ENCODE results near the gene FAM156B.
"Not testable (repeated sequence)": the region's sequence is repeated elsewhere in the genome, so short reads cannot be mapped to it uniquely, and the experiment has no call there.

FAM156B gene

DNA sequence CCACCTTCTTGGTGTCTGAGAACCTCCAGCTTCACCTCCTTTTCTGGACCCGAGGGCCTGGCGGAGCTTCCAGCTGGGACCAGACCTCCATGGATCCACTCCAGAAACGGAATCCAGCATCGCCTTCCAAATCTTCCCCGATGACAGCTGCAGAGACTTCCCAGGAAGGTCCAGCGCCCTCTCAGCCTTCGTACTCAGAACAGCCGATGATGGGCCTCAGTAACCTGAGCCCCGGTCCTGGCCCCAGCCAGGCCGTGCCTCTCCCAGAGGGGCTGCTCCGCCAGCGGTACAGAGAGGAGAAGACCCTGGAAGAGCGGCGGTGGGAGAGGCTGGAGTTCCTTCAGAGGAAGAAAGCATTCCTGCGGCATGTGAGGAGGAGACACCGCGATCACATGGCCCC, 10.0 kb downstream of the FAM156B start:
- H3K27me3 ChIP-seq (ENCODE audit: control insufficient read depth, insufficient read depth, low read length); H3K4me1 ChIP-seq; H3K4me3 ChIP-seq (ENCODE audit: low read depth, low read length); H3K9me3 ChIP-seq (ENCODE audit: control insufficient read depth, low read length); H3K79me2 ChIP-seq; H2AFZ ChIP-seq; H3K36me3 ChIP-seq (ENCODE audit: control insufficient read depth, insufficient read depth, low read length); H3K9ac ChIP-seq; H3K4me2 ChIP-seq (ENCODE audit: low read length); H3K27ac ChIP-seq: not testable (repeated sequence)

DNA sequence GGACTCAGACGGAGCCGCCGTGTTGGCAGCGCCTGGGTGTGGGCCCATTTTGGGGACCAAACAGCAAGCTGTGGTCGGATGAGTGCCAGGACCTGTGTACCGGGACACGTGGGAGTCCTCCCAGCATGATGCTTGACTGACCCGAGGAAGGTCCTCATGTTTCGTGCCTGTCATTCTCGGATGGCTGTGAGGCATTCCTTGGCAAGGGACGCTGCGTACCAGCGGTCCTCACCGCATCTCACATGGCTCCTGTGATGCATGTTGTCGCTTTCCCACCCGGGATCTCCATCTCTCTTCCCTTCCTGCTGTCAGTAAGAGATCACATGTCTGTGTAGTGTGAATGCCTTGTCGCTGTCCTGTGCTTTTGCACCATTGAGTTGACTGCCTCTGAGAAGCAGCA, 10.8 kb downstream of the FAM156B start:
- not testable (repeated sequence) for H3K27me3 ChIP-seq (ENCODE audit: control insufficient read depth, insufficient read depth, low read length)

GRCh38 chrX:52909313-52909969, 12.3 kb downstream of the FAM156B start:
- not testable (repeated sequence) for H3K36me3 ChIP-seq (ENCODE audit: control insufficient read depth, insufficient read depth, low read length)

More for the DNA sequence above, 10.8 kb downstream of the FAM156B start:
- not testable (repeated sequence) for H3K27ac ChIP-seq; H3K4me2 ChIP-seq (ENCODE audit: low read length); H3K4me3 ChIP-seq (ENCODE audit: low read depth, low read length); H3K9me3 ChIP-seq (ENCODE audit: control insufficient read depth, low read length); H3K79me2 ChIP-seq; H3K9ac ChIP-seq; H3K36me3 ChIP-seq (ENCODE audit: control insufficient read depth, insufficient read depth, low read length); H2AFZ ChIP-seq; H3K4me1 ChIP-seq

GRCh38 chrX:52913681-52914080, 16.6 kb downstream of the FAM156B start:
- not testable (repeated sequence) for H3K79me2 ChIP-seq; H3K4me2 ChIP-seq (ENCODE audit: low read length); H3K4me3 ChIP-seq (ENCODE audit: low read depth, low read length); H3K27ac ChIP-seq; H3K36me3 ChIP-seq (ENCODE audit: control insufficient read depth, insufficient read depth, low read length); H3K9me3 ChIP-seq (ENCODE audit: control insufficient read depth, low read length); H2AFZ ChIP-seq; H3K27me3 ChIP-seq (ENCODE audit: control insufficient read depth, insufficient read depth, low read length); H3K4me1 ChIP-seq; H3K9ac ChIP-seq

More at GRCh38 chrX:52909313-52909969, 12.3 kb downstream of the FAM156B start:
- not testable (repeated sequence) for H3K9ac ChIP-seq; H2AFZ ChIP-seq; H3K4me3 ChIP-seq (ENCODE audit: low read depth, low read length); H3K27me3 ChIP-seq (ENCODE audit: control insufficient read depth, insufficient read depth, low read length); H3K4me2 ChIP-seq (ENCODE audit: low read length); H3K79me2 ChIP-seq; H3K27ac ChIP-seq; H3K4me1 ChIP-seq; H3K9me3 ChIP-seq (ENCODE audit: control insufficient read depth, low read length)

DNA sequence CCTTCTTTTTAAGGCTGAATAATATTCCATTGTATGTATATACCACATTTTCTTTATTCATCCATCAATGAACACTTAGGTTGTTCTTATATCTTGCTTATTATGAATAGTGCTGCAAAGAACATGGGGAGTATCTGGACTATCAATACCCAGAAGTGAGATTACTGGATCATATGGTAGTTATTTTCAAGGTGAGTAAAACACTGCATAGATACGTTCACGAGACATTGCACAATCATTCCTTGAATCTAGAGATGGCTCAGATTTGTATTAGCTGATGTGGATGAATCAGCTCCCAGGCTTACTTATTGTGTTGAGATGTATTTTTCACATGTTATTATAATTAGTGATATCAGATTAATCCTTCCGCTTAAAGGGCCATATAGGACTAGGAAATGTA, 17.6 kb downstream of the FAM156B start:
- not testable (repeated sequence) for H3K36me3 ChIP-seq (ENCODE audit: control insufficient read depth, insufficient read depth, low read length); H3K4me2 ChIP-seq (ENCODE audit: low read length); H3K79me2 ChIP-seq; H3K9ac ChIP-seq; H3K4me3 ChIP-seq (ENCODE audit: low read depth, low read length); H3K27me3 ChIP-seq (ENCODE audit: control insufficient read depth, insufficient read depth, low read length); H3K9me3 ChIP-seq (ENCODE audit: control insufficient read depth, low read length); H2AFZ ChIP-seq; H3K27ac ChIP-seq; H3K4me1 ChIP-seq

GRCh38 chrX:52923781-52924241, 26.7 kb downstream of the FAM156B start:
- no peaks in the 10 kb centered on the region for H3K4me1 ChIP-seq
- no peaks in the 10 kb centered on the region for H3K27me3 ChIP-seq (ENCODE audit: control insufficient read depth, insufficient read depth, low read length)
- H3K9me3 ChIP-seq (ENCODE audit: control insufficient read depth, low read length), result no peaks in the 10 kb centered on the region
- TF ChIP-seq CTCF (IDR thresholded peaks at IDR 0.05), result no peak
- H3K79me2 ChIP-seq, result no peaks in the 10 kb centered on the region
- peak overlapping the region; percentile 15 for H3K27ac ChIP-seq
- no peaks in the 10 kb centered on the region for H3K36me3 ChIP-seq (ENCODE audit: control insufficient read depth, insufficient read depth, low read length)
- H2AFZ ChIP-seq, result peak overlapping the region; percentile 28
- no peak overlapping the region for H3K9ac ChIP-seq
- no peak overlapping the region for H3K4me2 ChIP-seq (ENCODE audit: low read length)
- H3K4me3 ChIP-seq (ENCODE audit: low read depth, low read length), result no peak overlapping the region

DNA sequence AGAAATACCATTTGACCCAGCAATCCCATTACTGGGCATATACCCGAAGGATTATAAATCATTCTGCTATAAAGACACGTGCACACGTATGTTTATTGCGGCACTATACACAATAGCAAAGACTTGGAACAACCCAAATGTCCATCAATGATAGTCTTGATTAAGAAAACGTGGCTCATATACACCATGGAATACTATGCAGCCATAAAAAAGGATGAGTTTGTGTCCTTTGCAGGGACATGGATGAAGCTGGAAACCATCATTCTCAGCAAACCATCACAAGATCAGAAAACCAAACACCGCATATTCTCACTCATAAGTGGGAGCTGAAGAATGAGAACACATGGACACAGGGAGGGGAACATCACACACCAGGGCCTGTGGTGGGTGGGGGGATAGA, 33.1 kb downstream of the FAM156B start:
- not testable (repeated sequence) for H3K36me3 ChIP-seq (ENCODE audit: control insufficient read depth, insufficient read depth, low read length); H3K4me1 ChIP-seq

More for the DNA sequence above, 33.1 kb downstream of the FAM156B start:
- H3K27me3 ChIP-seq (ENCODE audit: control insufficient read depth, insufficient read depth, low read length); H3K4me2 ChIP-seq (ENCODE audit: low read length); H3K27ac ChIP-seq; H2AFZ ChIP-seq; H3K4me3 ChIP-seq (ENCODE audit: low read depth, low read length); H3K9me3 ChIP-seq (ENCODE audit: control insufficient read depth, low read length); H3K79me2 ChIP-seq; H3K9ac ChIP-seq: not testable (repeated sequence)
